Chondrocyte (in vitro differentiated cells): ENCODE measurements around the gene NMU. TPM values are rescaled to one million over a fixed set of nuclear protein-coding genes. Genes with fewer than 3 reads are reported as not detected.
A peak's percentile ranks its signal among the peaks of the same experiment; 100 is the strongest.

Source experiments
- DNase-seq: peaks from one replicate; pipeline ENCODE4 v3.0.0; 2021; ENCODE audit warnings: mixed read lengths, low spot score
- H3K27ac Mint-ChIP-seq: one replicate; pipeline ENCODE4 v1.8.0; 2021; ENCODE audit warnings: mild to moderate bottlenecking, moderate library complexity, mixed read lengths; ENCODE audit not compliant: unreplicated experiment
- H3K27me3 Mint-ChIP-seq: 2 replicates; pipeline ENCODE4 v1.8.0; 2021; ENCODE audit warnings: low read depth, mixed read lengths
- H3K36me3 Mint-ChIP-seq: 2 replicates; pipeline ENCODE4 v1.8.0; 2021; ENCODE audit warnings: low read depth, mixed read lengths
- H3K4me1 Mint-ChIP-seq: 2 replicates; pipeline ENCODE4 v1.8.0; 2021; ENCODE audit warnings: low read depth, mild to moderate bottlenecking, mixed read lengths
- H3K4me3 Mint-ChIP-seq: one replicate; pipeline ENCODE4 v1.8.0; 2021; ENCODE audit warnings: mild to moderate bottlenecking, moderate library complexity, mixed read lengths; ENCODE audit not compliant: unreplicated experiment
- H3K9me3 Mint-ChIP-seq: 2 replicates; pipeline ENCODE4 v1.8.0; 2021; ENCODE audit warnings: low read depth, mixed read lengths
- CTCF ChIP-seq: fragments of 200-600 bp; sonication (generic); IDR thresholded peaks from 2 replicates; pipeline ENCODE4 v1.5.0; 2021; ENCODE audit warnings: antibody characterized with exemption, mild to moderate bottlenecking, moderate library complexity
- total RNA-seq: library from RNA; stranded (reverse); gene quantifications from 3 replicates; pipeline ENCODE4 v1.2.1, GENCODE V29; 2021

Gene NMU
- total RNA-seq, 1 donor from 2014 or later = 0.80 TPM

DNA sequence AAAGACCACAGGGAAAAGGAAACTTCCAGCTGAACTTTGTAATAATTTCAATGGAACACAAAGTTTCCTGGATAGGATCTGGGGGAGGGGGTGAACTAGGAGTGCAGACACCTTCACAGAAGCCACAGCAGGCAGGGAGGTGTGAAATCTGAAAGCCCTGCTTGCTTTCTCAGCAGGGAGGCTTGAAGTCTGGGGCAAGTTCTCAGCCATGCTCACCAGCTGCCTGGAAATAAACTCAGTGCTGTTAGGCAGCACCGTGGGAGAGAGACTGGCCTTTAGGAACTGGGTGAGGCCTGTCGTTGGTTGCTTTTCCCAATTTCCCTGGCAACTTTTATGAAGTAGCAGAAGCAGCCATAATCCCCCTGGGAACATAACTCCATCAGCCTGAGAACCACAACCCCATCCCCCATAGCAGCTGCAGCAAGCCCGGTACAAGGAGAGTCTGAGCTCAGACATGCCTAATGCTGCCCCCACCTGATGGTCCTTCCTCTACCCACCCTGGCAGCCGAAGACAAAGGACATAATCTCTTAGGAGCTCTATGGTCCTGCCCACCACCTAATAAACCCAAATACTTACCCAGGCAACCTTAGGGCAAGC is 39.2 kb upstream of the NMU start:
- peaks cover 13% of the 10 kb centered on the region for H3K9me3 Mint-ChIP-seq
- H3K4me1 Mint-ChIP-seq = peaks cover 21% of the 10 kb centered on the region
- no peak for DNase-seq
- H3K4me3 Mint-ChIP-seq = no peak overlapping the region
- peak overlapping the region; percentile 10 for H3K27ac Mint-ChIP-seq
- H3K36me3 Mint-ChIP-seq = peaks cover 5% of the 10 kb centered on the region
- peaks cover 6% of the 10 kb centered on the region for H3K27me3 Mint-ChIP-seq
- no peak for TF ChIP-seq CTCF

GRCh38 chr4:55673424-55673823 is 37.3 kb upstream of the NMU start:
- no peak for TF ChIP-seq CTCF
- H3K27me3 Mint-ChIP-seq = peaks cover 7% of the 10 kb centered on the region
- no peak overlapping the region for H3K27ac Mint-ChIP-seq
- DNase-seq = no peak
- no peak overlapping the region for H3K4me3 Mint-ChIP-seq
- H3K36me3 Mint-ChIP-seq = peaks cover 5% of the 10 kb centered on the region
- H3K9me3 Mint-ChIP-seq = peaks cover 10% of the 10 kb centered on the region
- peaks cover 12% of the 10 kb centered on the region for H3K4me1 Mint-ChIP-seq

DNA sequence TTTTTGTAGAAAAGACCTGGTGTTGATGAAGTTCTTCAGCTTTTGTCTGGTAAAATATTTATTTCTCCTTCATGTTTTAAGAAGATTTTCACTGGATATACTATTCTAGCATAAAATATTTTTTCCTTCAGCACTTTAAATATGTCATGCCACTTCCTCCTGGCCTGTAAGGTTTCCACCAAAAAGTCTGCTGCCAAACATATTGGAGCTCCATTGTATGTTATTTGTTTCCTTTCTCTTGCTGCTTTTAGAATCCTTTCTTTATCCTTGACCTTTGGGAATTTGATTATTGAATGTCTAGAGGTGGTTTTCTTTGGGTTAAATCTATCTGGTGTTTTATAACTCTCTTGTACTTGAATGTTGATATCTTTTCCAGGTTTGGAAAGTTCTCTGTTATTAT is 35.6 kb upstream of the NMU start:
- peaks cover 15% of the 10 kb centered on the region for H3K27me3 Mint-ChIP-seq
- H3K4me1 Mint-ChIP-seq = peaks cover 12% of the 10 kb centered on the region
- peaks cover 4% of the 10 kb centered on the region for H3K36me3 Mint-ChIP-seq
- H3K4me3 Mint-ChIP-seq = no peak overlapping the region
- H3K27ac Mint-ChIP-seq = no peak overlapping the region
- DNase-seq = no peak
- no peak for TF ChIP-seq CTCF
- peaks cover 9% of the 10 kb centered on the region for H3K9me3 Mint-ChIP-seq

DNA sequence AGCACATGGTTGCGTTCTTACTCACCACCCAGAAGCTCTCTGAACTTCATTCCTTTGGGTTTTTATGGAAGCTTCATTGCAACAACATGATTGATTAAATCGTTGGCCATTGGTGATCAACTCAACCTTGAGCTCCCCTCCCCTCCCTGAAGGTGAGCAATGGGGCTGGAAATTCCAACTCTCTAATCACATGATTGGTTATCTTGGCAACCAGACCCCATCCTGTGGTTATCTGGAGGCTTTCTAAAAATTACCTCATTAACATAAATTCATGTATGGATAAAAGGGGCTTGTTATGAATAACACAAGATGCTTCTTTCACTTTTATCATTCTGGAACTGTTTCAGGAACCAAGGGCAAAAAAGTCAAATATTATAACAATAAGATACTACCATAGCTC is 34.6 kb upstream of the NMU start:
- peaks cover 9% of the 10 kb centered on the region for H3K9me3 Mint-ChIP-seq
- no peak overlapping the region for H3K27ac Mint-ChIP-seq
- H3K4me1 Mint-ChIP-seq = peaks cover 11% of the 10 kb centered on the region
- no peak overlapping the region for H3K4me3 Mint-ChIP-seq
- peaks cover 4% of the 10 kb centered on the region for H3K36me3 Mint-ChIP-seq
- no peak for DNase-seq
- no peak for TF ChIP-seq CTCF
- peaks cover 18% of the 10 kb centered on the region for H3K27me3 Mint-ChIP-seq

GRCh38 chr4:55668449-55668848 is 32.4 kb upstream of the NMU start:
- no peak for TF ChIP-seq CTCF
- no peak for DNase-seq
- H3K36me3 Mint-ChIP-seq = peaks cover 4% of the 10 kb centered on the region
- H3K27me3 Mint-ChIP-seq = peaks cover 35% of the 10 kb centered on the region
- H3K4me3 Mint-ChIP-seq = no peak overlapping the region
- H3K27ac Mint-ChIP-seq = no peak overlapping the region
- peaks cover 9% of the 10 kb centered on the region for H3K9me3 Mint-ChIP-seq
- no peaks in the 10 kb centered on the region for H3K4me1 Mint-ChIP-seq
